LNCaP clone FGC (cell line): ENCODE results near the gene TSPAN7.

Experiments used
- DNase-seq: peaks from one replicate; pipeline ENCODE4 v3.0.0-alpha.2; 2011; ENCODE audit warnings: low read depth
- H3K4me3 ChIP-seq: 2 replicates; pipeline ENCODE4 v1.5.1; 2011; ENCODE audit warnings: mild to moderate bottlenecking, low read depth, low read length, control low read depth
- CTCF ChIP-seq: IDR thresholded peaks from 2 replicates; pipeline ENCODE4 v1.5.1; 2012; ENCODE audit warnings: mild to moderate bottlenecking; ENCODE audit not compliant: control insufficient read depth, insufficient read depth; ENCODE audit errors: extremely low read depth

Gene TSPAN7

GRCh38 chrX:38717871-38718270 lies 156.5 kb downstream of the TSPAN7 start:
- H3K4me3 ChIP-seq: no peak overlapping the region
- peak; percentile 28; the same call in 1 of the 2 replicates for TF ChIP-seq CTCF
- no peak for DNase-seq

GRCh38 chrX:38718311-38718710 lies 157.0 kb downstream of the TSPAN7 start:
- no peak overlapping the region for H3K4me3 ChIP-seq
- no peak for TF ChIP-seq CTCF
- DNase-seq: no peak

- no peak for DNase-seq
- TF ChIP-seq CTCF: no peak
- H3K4me3 ChIP-seq: no peak overlapping the region
Observed at GRCh38 chrX:38726612-38727011, 165.3 kb downstream of the TSPAN7 start.

GRCh38 chrX:38727668-38728067 lies 166.3 kb downstream of the TSPAN7 start:
- DNase-seq: no peak
- no peak for TF ChIP-seq CTCF
- no peak overlapping the region for H3K4me3 ChIP-seq

- H3K4me3 ChIP-seq: no peak overlapping the region
- no peak for DNase-seq
- TF ChIP-seq CTCF: no peak
Observed at GRCh38 chrX:38732866-38733265, 171.5 kb downstream of the TSPAN7 start.
